DMS153 treated with DMSO at 0.1 percent for 48 hours (cell line): ENCODE results near the gene TRPM6.

Experiments
- DNase-seq: peaks from one replicate; lab custom pipeline; 2025; ENCODE audit not compliant: unreplicated experiment; lab: John Stamatoyannopoulos, UW

Gene TRPM6

DNA sequence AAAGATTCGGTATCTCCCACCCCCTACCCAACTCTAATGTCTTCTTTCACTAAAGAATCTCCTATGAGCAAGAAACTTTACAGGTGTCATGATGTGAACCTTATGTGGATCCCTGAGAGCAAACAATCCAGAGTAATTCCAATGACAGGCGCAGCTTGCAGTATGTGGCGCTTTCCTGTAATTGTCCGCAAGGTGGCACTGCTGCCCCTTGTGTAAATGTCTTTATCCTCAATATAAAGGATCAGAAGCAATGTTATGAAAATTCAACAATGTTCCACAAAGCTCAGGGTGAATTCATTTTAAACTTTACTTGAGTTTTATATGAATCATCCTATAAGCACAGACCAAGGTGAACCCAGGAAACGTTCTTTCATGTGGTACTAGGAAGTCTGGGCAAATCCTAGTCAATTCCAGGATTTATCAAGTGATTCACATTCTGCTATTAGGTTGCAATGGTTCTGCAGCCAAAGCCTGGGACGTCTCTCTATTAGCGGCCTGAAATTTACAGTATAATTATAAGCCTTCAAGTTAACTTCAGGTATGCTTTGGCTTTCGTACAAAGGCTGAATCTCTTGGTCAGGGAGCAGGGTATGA is 113.7 kb downstream of the TRPM6 start:
- peak; percentile 44 for DNase-seq

DNA sequence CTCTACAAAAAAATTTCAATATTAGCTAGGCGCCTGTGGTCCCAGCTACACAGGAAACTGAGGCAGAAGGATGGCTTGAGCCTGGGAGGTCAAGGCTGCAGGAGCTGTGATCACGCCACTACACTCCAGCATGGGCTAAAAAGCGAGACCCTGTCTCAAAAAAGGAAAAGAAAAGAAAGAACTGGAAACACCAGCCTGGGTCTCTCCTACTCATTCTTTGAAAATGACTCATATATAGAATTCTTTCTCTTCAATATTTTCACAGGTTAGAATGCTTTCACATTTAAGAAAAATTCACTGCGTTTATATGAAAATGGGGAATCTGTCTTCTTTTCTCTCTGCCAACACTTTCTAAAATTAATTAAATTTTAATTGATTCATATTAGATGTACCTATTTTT is 115.6 kb downstream of the TRPM6 start:
- DNase-seq = no peak

DNA sequence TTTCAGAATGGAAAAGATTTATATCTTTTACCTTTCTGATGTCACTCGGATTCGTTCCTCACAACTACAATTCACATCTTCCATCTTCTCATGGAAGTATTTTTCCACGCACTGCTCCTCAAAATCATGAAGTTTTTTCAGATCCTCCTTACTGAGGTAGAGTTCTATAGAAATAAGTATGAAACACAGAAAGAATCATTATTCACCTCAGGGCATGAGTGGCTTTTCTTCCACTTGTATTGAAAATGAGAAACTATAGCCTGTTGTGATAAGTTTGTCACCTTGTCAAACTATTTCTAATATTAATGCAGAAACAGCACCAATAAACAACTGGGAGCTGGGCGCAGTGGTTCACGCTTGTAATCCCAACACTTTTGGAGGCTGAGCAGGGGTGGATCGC is 116.0 kb downstream of the TRPM6 start:
- DNase-seq = no peak

DNA sequence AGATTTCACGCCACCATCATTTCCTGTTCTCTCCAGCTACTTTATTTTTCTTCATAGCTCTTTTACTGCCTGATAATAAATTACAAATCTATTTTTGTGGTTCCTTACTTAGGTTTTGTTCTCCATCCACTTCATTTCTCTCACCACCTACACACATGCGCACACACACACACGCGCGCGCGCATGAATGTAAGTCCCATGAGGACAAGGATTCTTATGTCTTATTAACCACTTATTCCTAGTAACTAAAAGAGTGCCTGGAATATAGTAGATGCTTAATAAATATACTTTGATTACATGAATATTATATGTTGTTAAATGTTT is 116.5 kb downstream of the TRPM6 start:
- DNase-seq = no peak

DNA sequence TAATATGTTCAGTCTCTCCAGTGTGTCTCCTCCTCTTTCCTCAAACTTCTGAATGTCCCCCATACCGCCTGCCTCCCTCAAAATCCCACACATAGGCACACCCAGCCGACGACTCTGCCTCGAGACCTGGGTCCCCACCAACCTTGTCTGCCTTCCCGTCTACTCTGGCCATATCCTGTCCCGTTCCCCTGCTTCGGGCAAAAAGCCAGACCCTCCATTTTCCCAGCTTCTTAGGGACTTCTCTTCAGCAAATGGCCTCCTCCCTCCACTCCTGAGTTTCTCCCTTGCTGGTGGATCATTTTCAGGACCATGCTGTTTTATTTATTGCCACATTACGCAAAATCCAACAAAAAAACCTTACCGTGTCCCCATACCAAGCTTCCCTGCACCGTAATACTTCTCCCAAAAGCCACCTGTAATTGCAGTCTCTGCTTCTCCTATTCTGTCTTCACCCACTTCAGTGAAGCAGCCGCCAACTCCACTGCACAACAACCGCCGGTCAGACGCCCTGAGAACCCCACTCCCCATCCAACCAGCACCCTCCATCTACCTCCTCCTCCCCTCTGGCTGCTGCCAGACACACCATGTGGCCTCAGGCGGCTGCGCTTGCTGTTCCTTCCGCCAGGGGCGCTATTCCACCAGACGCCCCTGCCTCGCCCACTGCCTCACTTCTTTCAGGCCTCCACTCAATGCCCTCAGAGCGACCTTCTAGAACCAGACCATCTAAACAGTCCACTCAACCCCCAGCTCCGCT is 117.0 kb downstream of the TRPM6 start:
- DNase-seq = no peak

DNA sequence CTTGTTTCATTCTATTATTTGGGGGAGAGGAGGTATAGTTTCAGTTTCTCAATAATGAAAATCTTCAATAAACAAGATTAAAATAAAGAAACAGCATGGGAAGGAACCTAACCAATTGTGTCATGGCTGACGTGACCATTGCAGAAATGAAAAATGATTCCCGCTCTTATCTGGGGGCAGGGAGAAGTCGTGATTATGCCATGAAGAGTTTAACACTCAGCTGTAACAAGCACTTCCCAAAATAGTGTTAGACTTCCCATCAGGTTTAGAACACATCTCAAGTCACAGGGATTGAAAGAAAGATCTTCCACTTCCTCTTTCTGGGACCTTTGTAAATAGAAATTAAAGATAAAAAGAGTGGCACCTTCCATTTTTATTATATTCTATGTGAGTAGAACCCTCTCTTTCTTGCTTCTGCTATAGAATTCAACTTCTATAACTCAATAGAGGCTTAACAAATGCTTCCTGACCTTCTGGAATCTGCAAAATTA is 122.2 kb downstream of the TRPM6 start:
- DNase-seq = no peak

DNA sequence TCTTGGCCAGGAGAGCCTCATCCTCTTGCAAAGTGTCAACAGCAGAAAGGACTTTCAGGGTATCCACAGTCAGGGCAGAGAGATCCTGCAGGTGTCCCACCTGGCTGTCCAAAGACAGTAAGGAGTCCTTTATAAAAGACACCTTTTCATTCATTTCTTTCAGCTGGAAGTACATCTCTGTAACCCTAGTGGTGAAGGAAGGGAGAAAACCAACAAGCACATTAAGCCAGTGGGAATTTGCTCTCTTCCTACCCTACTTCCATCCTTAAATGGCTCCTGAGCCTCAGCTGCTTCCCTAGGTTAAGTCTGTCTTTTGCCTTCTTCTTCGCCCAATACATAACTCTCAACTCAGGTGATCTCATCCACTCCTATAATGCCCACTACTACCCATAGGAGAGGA is 124.8 kb downstream of the TRPM6 start:
- no peak for DNase-seq

DNA sequence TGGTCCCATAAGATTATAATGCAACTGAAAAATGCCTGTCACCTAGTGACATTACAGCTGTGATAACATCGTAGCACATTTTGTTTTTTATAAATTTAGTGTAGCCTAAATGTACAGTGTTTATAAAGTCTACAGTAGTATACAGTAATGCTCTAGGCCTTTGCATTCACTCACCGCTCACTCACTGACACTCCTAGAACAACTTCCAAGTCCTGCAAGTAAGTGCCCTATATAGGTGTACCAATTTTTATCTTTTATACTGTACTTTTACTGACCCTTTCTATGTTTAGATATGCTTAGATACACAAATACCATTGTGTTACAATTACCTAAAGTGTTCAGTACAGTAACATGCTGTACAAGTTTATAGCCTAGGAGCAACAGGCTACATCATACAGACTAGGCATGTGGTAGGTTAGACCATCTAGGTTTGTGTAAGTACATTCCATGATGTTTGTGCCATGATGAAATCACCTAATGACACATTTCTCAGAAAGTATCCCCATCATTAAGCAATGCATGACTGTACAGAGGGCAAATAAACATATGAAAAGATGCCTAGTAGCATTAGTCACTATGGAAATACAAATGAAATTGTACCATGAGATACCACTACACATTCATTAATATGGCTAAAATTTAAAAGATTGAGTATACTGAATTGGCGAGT is 127.6 kb downstream of the TRPM6 start:
- DNase-seq = no peak

DNA sequence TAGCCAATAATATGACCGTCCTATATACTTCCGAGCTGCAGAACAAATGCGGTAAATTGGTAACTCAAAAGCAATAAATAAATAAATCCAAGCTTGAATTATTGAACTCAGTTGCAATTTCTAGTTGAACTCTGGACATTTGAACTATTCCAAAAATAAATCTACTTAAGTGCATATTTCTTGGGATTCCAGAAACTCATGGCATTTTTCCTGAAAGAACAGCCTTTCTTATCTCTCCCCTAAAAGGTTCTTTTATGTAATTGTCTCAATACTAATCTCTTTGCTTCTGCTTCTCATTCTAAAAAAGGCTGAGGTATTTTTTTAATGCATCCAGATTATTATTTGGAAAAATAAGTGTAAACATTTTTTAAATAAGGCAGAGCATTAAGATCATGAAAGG is 131.7 kb downstream of the TRPM6 start:
- DNase-seq = no peak

DNA sequence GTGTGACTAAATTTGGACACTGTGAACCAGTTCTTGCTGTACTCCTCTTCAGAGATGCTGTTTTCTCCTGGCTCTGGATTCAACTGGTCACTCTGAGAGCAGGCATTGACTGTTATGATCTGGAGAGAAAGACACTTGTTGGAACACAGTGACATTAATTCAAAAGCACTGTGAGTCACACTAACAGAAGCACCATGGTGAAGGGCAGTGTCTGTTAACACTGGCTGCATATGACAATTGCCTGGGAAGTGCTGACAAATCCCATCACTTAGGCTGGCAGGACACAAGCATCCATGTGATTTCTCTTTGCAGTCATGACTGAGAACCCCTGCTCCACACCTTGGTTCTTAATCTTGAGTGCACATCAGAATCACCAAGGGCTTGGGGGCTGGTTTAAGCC is 132.4 kb downstream of the TRPM6 start:
- DNase-seq = no peak

DNA sequence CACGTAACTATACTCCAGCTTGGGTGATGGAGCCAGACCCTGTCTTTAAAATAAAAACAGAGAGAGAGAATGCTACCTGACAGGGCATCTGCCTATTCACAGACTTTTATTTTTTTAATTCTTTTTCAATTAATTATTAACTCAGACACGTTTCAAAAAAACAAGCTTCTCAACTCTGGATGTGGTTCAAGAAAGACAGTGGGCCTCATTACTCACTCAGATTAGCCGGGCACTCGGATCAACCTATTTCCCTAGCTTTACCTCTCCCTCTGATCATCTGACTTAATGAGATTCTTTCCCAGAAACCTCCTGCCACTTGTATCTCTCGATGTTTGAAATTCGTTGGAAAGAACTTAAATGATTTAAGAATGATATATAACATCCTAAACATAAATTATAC is 134.1 kb downstream of the TRPM6 start:
- DNase-seq = no peak

DNA sequence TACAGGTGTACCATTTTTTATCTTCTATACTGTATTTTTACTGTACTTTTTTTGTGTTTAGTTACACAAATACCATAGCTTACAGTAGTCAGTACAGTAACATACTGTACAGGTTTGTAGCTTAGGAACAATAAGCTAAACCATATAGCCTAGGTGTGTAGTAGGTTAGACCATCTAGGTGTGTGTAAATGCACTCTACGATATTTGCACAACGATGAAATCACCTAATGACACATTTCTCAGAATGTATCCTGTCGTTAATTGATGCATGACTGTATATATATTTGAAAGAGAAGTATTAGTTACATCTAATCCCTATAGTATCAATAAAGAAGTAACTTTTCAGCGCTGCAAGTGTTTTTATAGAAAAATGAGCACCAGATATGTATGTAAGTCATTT is 138.8 kb downstream of the TRPM6 start:
- DNase-seq = no peak

DNA sequence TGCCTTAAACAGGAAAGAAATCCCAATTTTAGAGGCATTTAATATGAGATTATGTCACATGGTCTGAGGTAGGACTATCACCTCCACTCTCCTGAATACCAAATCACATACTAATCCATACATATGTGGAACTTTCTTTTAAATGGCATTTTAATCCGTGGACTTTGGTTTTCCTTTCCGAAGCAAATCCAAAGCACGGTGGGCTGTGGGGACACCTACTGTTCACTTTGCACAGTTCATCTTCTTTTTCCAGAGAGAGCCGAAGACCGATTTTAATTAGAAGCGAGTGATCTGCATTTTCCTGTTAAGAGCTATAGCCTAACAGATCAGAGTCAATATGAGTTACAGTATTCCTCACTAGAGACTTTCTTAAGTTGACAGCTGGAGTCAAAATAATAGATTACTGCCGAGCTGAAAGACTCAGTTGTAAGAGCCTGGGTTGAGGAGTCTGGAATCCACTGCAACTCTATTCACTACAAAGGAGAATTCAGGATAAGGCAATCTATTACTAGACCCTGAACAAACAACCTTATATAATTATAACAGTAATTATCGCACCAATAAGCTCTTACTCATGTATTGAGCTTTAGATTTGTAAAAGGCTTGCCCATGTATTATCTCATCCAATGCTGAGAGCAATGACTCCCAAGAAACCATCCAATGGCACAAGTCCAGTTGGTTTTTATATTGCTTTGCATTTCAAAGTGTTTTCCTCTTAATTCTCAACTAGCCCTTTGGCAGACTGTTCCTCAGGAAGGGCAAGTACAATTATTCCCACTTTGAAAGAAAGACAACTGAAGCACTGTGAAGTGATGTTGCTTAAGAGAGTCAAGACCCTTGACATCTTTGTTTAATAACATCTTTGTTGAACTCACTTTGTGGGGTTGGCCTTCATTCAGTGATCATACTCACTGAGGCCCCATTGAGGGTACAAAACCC is 144.7 kb downstream of the TRPM6 start:
- DNase-seq = no peak

DNA sequence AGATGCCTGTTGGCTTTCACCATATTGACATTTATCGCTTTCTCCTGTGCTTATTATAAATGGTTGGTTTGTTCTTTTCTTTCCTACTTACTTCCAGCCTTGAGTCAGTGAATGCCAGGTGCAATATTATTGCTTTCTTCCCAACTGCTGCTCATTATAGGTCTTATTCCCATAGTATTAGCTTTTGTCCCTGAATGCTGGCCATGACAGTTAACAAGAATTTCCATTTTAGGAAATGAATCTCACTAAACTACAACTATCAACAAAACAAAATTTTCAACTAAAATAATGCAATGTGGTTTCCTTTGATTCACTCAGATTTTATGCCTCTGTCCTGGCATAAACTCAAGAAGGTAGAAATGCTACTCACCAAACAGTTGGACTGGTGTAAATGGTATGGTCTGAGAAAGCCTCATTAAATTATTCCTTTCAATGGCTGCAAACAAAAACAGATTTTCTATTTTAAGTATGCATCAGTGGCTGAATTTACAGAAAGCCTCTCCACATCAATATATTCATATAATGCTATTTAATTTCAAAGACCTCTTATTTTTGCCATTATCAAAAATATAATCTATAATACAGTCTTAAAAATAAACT is 145.4 kb downstream of the TRPM6 start:
- no peak for DNase-seq

DNA sequence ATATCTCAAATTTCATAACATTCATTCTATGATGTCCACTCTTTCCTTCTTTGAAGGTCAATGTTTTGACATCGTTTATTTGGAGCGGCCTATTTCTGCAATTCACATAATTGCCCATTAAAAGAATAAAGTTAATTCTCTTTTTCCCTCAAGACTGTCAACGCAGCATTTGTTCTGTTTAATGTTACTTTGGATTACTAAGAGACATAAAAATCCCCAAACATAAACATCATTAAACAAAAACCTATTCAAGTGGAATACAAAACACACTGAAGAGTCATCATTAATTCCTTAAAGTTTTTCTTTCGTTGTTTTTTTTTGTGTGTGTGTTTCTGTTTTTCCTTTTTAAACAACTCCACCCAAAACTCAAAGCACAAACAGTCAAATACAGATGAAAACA is 151.1 kb downstream of the TRPM6 start:
- no peak for DNase-seq

DNA sequence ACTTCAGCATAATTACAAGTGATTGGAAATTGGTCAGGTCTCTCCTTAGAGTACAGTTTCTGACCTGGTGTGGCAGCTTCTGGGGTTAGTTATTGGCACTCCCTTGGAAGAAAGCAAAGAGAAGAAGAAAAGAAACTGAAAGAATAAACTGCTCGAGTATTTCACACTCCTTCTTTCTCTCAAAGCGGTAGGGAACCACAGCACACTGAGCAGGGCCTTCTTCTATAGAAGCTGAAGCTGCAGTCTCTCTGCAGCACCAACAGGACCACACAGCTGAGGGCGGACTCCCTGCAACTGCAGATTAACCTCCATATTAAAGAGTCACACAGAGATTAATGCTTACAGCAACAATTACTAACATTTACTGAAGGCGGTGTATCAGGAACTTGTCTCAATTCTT is 152.0 kb downstream of the TRPM6 start:
- DNase-seq = no peak

DNA sequence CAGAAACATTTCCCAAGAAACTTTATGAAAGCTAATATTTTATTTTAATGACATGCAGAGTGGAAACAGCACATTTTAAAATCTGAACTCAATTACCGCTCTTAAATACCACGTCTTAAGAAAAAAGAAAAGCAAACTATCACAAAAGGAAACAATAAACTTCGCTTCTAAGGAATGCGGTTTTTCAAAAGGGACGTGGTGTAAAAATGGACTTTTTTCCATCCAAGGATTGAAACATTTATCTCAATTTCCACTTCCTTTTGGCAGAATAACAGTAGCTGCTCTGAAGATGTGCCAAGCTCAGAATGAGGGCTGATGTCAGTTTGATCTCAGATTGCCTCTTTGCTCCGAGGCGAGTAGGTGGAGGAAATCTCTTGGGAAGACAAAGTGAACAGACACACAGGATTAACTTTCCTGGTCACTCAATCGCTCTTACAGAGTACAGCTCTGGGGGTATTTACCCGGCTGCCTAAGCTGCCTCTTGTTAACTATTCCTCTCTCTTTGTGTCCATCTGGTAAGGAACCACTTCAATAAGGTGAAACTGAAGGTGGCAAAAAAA is 158.5 kb downstream of the TRPM6 start:
- no peak for DNase-seq

DNA sequence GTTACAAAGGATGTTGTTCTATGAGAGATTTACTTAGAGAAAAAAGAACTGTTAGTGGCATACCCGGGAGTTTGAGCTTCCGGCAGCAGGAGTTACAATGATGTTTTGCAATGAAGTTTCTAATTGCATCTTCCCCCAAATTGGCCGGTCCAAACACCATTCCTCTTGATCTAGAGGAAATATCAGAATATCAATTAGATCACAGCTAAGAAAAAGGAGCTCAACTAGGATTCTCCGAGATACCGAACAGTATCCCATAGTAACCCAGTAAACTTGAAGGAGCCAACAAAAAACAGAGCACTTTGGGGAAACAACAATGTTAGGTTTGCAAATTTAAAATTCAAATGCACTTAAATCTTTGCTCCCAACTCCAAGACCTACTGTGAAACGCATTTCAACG is 159.5 kb downstream of the TRPM6 start:
- DNase-seq = no peak

DNA sequence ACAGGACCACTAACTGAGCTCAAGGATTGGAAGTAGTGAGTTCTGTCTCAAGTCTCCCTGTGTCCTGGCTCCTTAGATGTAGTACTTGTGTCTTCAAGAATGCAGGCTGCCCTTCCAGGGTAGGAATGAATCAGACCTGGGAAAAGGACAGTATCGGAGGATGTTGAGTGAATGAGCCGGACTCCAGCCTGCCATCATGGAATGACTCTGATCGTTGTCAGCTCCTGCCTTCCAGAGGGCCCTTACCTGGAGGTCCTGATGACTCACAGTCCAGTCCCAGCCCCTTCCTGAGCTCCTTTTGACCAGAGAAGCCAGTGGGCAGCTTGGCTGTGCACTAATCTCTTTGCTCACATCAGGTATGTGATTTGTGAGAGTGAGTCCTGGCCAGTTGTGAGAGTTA is 161.1 kb downstream of the TRPM6 start:
- DNase-seq = no peak

DNA sequence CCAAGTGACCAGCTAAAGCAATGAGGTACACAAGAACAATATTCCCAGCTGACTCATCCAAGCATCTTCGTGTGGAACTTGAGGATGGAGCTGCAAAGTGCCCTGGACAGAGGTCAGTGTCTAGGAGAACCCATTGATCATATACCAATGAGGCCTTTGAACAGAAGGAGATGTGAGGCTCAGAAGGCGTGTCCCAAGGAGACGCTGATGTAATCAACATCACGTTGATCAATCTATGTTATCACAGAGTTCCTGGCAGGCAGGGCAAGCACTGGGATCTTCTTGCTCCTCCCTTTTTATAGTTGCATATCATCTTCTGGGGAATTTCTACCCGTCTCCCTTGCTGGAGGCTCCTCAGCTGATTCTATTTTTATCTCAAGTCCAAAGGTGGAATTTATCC is 163.4 kb downstream of the TRPM6 start:
- DNase-seq = no peak
